Astrocyte (in vitro differentiated cells and primary cell): Measurements from ENCODE around the gene MAPK11. TPM values are rescaled to one million over a fixed set of nuclear protein-coding genes. Genes with fewer than 3 reads are reported as not detected.

Source experiments
- DNase-seq: peaks from one replicate; pipeline ENCODE4 v3.0.0-alpha.2; 2010; ENCODE audit warnings: low read depth
- FAIRE-seq: peaks from 2 replicates; lab custom pipeline; 2011; peaks lifted over from hg19 to GRCh38; lab: Jason Lieb, UNC
- H2AFZ ChIP-seq: 2 replicates; pipeline ENCODE4 v1.6.0; 2012; ENCODE audit warnings: low read depth, low read length, inconsistent platforms
- H3K27ac ChIP-seq: 2 replicates; pipeline ENCODE4 v1.5.1; 2011; ENCODE audit warnings: low read depth, low read length, inconsistent platforms
- H3K27me3 ChIP-seq: 2 replicates; pipeline ENCODE4 v1.6.0; 2011; ENCODE audit warnings: low read length, inconsistent platforms; ENCODE audit not compliant: insufficient read depth
- H3K36me3 ChIP-seq: 2 replicates; pipeline ENCODE4 v1.5.1; 2011; ENCODE audit warnings: low read length, inconsistent platforms; ENCODE audit not compliant: insufficient read depth
- H3K4me1 ChIP-seq: 2 replicates; pipeline ENCODE4 v1.5.1; 2011; ENCODE audit warnings: low read length, inconsistent platforms; ENCODE audit not compliant: insufficient read depth
- H3K4me2 ChIP-seq: 2 replicates; pipeline ENCODE4 v1.6.0; 2012; ENCODE audit warnings: low read length, inconsistent platforms
- H3K4me3 ChIP-seq: 2 replicates; pipeline ENCODE4 v1.5.1; 2011; ENCODE audit warnings: low read depth, mild to moderate bottlenecking, low read length, inconsistent platforms; ENCODE audit not compliant: insufficient read depth
- H3K79me2 ChIP-seq: 2 replicates; pipeline ENCODE4 v1.6.0; 2012; ENCODE audit warnings: mild to moderate bottlenecking, low read length, inconsistent platforms; ENCODE audit not compliant: insufficient read depth
- H3K9ac ChIP-seq: 2 replicates; pipeline ENCODE4 v1.6.0; 2012; ENCODE audit warnings: mild to moderate bottlenecking, low read length, inconsistent platforms
- H3K9me3 ChIP-seq: 2 replicates; pipeline ENCODE4 v1.5.1; 2012; ENCODE audit warnings: low read depth, mild to moderate bottlenecking, low read length, inconsistent platforms; ENCODE audit not compliant: insufficient read depth
- H4K20me1 ChIP-seq: 2 replicates; pipeline ENCODE4 v1.6.0; 2012; ENCODE audit warnings: low read length, inconsistent platforms; ENCODE audit not compliant: insufficient read depth
- H3K27ac Mint-ChIP-seq: one replicate; pipeline ENCODE4 v1.8.0; 2021; ENCODE audit warnings: mild to moderate bottlenecking, mixed read lengths; ENCODE audit not compliant: unreplicated experiment
- H3K27me3 Mint-ChIP-seq: one replicate; pipeline ENCODE4 v1.8.0; 2021; ENCODE audit warnings: low read depth, mixed read lengths; ENCODE audit not compliant: unreplicated experiment
- H3K36me3 Mint-ChIP-seq: one replicate; pipeline ENCODE4 v1.8.0; 2021; ENCODE audit warnings: low read depth, mixed read lengths; ENCODE audit not compliant: unreplicated experiment
- H3K4me1 Mint-ChIP-seq: one replicate; pipeline ENCODE4 v1.8.0; 2021; ENCODE audit warnings: low read depth, mixed read lengths; ENCODE audit not compliant: unreplicated experiment
- H3K4me3 Mint-ChIP-seq: one replicate; pipeline ENCODE4 v1.8.0; 2021; ENCODE audit warnings: mild to moderate bottlenecking, moderate library complexity, mixed read lengths; ENCODE audit not compliant: unreplicated experiment
- H3K9me3 Mint-ChIP-seq: one replicate; pipeline ENCODE4 v1.8.0; 2021; ENCODE audit warnings: mild to moderate bottlenecking, mixed read lengths; ENCODE audit not compliant: unreplicated experiment
- EZH2 ChIP-seq: IDR thresholded peaks from 2 replicates; pipeline ENCODE4 v1.6.1; 2012; ENCODE audit warnings: mild to moderate bottlenecking, low read length, inconsistent platforms; ENCODE audit not compliant: insufficient read depth
- total RNA-seq: library from RNA; stranded (reverse); gene quantifications from 2 replicates; pipeline ENCODE4 v1.2.1, GENCODE V29; 2021
- TF ChIP-seq, protein P1 (sequence below): IDR thresholded peaks from 2 replicates; pipeline ENCODE4 v1.5.1; 2011; ENCODE audit warnings: low read depth, mild to moderate bottlenecking, inconsistent platforms, low read length, moderate library complexity; ENCODE audit not compliant: insufficient read depth

Gene MAPK11
- total RNA-seq, 1 donor from 2014 or later = 19.6 TPM

DNA sequence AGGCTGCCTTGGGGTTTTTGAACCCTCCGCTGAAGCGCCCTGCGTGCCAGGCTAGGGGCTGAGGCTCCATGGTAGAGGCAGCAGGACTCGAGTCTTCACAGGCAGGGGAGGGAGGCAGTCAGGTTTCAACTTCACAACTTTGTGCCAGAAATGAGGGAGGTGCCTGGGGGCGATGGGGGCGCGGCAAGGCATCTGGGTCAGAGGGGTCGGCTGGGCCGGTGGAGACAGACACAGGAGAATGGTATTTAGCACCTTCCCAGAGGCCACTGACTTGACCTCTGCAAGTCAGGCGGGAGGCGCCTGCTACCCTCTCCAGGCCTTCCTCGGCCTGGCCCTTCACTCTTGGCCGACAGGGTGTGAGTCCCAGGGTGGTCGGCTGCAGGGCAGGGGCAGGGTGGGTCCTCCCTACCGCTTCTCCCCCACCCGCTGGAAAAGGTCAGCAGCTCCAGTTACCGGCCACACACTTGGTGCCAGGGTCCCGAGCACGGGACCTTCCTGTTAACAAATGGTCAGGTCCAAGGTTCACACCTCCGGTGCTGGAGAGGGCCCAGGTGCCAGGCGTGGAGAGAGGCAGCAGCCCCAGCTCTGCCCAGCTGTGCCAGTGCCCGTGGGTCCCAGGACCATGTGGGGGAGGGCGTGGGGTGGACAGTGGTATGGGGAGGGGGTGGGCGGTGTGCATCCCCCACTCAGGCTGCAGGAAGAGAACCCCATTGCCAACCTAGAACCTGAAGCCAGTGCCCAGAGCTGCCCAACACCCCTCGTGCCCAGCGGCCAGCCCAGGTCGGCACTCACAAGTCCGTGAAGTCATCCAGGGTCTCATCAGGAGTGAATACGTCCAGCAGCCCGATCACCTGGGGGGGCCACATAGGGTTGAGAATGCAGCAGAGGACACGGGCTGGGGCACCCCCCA is 12.5 kb downstream of the MAPK11 start:
- Mint-ChIP-seq H3K4me3 (no peak overlapping the region), H3K4me1 (peaks cover 7% of the 10 kb centered on the region), H3K9me3 (no peaks in the 10 kb centered on the region), H3K36me3 (peaks cover 2% of the 10 kb centered on the region), H3K27ac (no peak overlapping the region), H3K27me3 (no peaks in the 10 kb centered on the region)
- Histone ChIP-seq H3K4me3 (no peak overlapping the region), H3K9ac (no peak overlapping the region), H3K27ac (no peak overlapping the region), H3K27me3 (no peaks in the 10 kb centered on the region), H3K4me2 (no peak overlapping the region), H3K9me3 (no peaks in the 10 kb centered on the region), H3K36me3 (no peaks in the 10 kb centered on the region), H4K20me1 (peaks cover 20% of the 10 kb centered on the region), H3K79me2 (peaks cover 26% of the 10 kb centered on the region), H3K4me1 (peaks cover 14% of the 10 kb centered on the region), H2AFZ (no peak overlapping the region)
- FAIRE-seq (no peak), DNase-seq (no peak)
- TF ChIP-seq, protein P1, sequence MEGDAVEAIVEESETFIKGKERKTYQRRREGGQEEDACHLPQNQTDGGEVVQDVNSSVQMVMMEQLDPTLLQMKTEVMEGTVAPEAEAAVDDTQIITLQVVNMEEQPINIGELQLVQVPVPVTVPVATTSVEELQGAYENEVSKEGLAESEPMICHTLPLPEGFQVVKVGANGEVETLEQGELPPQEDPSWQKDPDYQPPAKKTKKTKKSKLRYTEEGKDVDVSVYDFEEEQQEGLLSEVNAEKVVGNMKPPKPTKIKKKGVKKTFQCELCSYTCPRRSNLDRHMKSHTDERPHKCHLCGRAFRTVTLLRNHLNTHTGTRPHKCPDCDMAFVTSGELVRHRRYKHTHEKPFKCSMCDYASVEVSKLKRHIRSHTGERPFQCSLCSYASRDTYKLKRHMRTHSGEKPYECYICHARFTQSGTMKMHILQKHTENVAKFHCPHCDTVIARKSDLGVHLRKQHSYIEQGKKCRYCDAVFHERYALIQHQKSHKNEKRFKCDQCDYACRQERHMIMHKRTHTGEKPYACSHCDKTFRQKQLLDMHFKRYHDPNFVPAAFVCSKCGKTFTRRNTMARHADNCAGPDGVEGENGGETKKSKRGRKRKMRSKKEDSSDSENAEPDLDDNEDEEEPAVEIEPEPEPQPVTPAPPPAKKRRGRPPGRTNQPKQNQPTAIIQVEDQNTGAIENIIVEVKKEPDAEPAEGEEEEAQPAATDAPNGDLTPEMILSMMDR = no peak
- TF ChIP-seq EZH2 = no peak

DNA sequence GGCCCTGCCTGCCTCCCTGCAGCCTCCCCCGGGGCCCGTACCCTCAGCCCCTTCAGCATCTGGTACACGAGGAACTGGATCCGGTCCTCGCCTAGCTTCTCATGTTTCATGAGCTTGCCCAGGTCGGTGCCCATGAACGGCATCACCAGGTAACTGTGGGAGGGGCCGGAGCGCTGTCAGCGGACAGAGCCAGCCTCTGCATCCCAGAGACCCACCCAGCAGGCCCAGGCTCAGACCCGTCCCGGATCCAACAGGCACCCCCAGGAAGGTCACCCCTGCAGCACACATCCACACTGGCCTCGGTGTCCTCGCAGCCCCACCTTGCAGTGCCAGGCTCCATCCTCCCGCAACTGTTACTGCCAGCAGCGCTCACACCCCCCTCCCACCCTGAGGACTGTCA is 13.1 kb downstream of the MAPK11 start:
- no peaks in the 10 kb centered on the region for H3K27me3 ChIP-seq
- no peak overlapping the region for H3K4me3 ChIP-seq
- peaks cover 26% of the 10 kb centered on the region for H4K20me1 ChIP-seq
- no peak for DNase-seq
- H3K4me1 ChIP-seq = peaks cover 8% of the 10 kb centered on the region
- no peak overlapping the region for H2AFZ ChIP-seq
- no peak overlapping the region for H3K4me2 ChIP-seq
- H3K9me3 Mint-ChIP-seq = no peaks in the 10 kb centered on the region
- FAIRE-seq = no peak
- no peak overlapping the region for H3K27ac Mint-ChIP-seq
- no peaks in the 10 kb centered on the region for H3K27me3 Mint-ChIP-seq
- peaks cover 26% of the 10 kb centered on the region for H3K79me2 ChIP-seq
- no peaks in the 10 kb centered on the region for H3K9me3 ChIP-seq
- no peak overlapping the region for H3K9ac ChIP-seq
- H3K36me3 Mint-ChIP-seq = peaks cover 2% of the 10 kb centered on the region
- H3K27ac ChIP-seq = no peak overlapping the region
- peaks cover 7% of the 10 kb centered on the region for H3K4me1 Mint-ChIP-seq
- no peak overlapping the region for H3K4me3 Mint-ChIP-seq
- TF ChIP-seq EZH2 = no peak
- TF ChIP-seq, protein P1 = no peak
- H3K36me3 ChIP-seq = no peaks in the 10 kb centered on the region
